Activated CD4-positive, alpha-beta T cell treated with anti-CD3 and anti-CD28 coated beads, Interleukin-2, amount 50 U/mL, for 24 hours (primary cell): ENCODE results near the gene ATP2B2.

Source experiments
- DNase-seq, 2 donors: peaks; one replicate each; pipeline ENCODE4 v3.0.0-alpha.2; 2020; ENCODE audit warnings: low read depth in 1 of 2, low spot score in 1 of 2

Gene ATP2B2

GRCh38 chr3:10495003-10495402 is 10.4 kb downstream of the ATP2B2 start:
- no peak for DNase-seq

- no peak for DNase-seq
Measured at GRCh38 chr3:10494180-10494579, 11.2 kb downstream of the ATP2B2 start.

GRCh38 chr3:10493202-10493589 is 12.2 kb downstream of the ATP2B2 start:
- DNase-seq = no peak

GRCh38 chr3:10492364-10493201 is 12.8 kb downstream of the ATP2B2 start:
- DNase-seq = no peak

- no peak for DNase-seq
Measured at GRCh38 chr3:10489746-10490483, 15.5 kb downstream of the ATP2B2 start.

GRCh38 chr3:10487988-10488633 is 17.3 kb downstream of the ATP2B2 start:
- DNase-seq = no peak

GRCh38 chr3:10485806-10486205 is 19.6 kb downstream of the ATP2B2 start:
- DNase-seq = no peak

GRCh38 chr3:10485380-10485779 is 20.0 kb downstream of the ATP2B2 start:
- DNase-seq = no peak

GRCh38 chr3:10484709-10485108 is 20.7 kb downstream of the ATP2B2 start:
- DNase-seq = no peak

GRCh38 chr3:10483686-10484345 is 21.6 kb downstream of the ATP2B2 start:
- no peak for DNase-seq

GRCh38 chr3:10483364-10483675 is 22.1 kb downstream of the ATP2B2 start:
- no peak for DNase-seq

GRCh38 chr3:10482631-10483363 is 22.6 kb downstream of the ATP2B2 start:
- DNase-seq = no peak

GRCh38 chr3:10480871-10481378 is 24.5 kb downstream of the ATP2B2 start:
- no peak for DNase-seq

- DNase-seq = no peak
Measured at GRCh38 chr3:10479311-10479710, 26.1 kb downstream of the ATP2B2 start.

GRCh38 chr3:10475983-10476382 is 29.4 kb downstream of the ATP2B2 start:
- DNase-seq = no peak

- DNase-seq = no peak
Measured at GRCh38 chr3:10474847-10475246, 30.5 kb downstream of the ATP2B2 start.

GRCh38 chr3:10474275-10474646 is 31.1 kb downstream of the ATP2B2 start:
- DNase-seq = no peak

- DNase-seq = no peak
Measured at GRCh38 chr3:10473581-10474274, 31.7 kb downstream of the ATP2B2 start.

- DNase-seq = no peak
Measured at GRCh38 chr3:10472877-10473440, 32.4 kb downstream of the ATP2B2 start.
